ENCODE data around the gene MESP2.

MESP2 gene

DNA sequence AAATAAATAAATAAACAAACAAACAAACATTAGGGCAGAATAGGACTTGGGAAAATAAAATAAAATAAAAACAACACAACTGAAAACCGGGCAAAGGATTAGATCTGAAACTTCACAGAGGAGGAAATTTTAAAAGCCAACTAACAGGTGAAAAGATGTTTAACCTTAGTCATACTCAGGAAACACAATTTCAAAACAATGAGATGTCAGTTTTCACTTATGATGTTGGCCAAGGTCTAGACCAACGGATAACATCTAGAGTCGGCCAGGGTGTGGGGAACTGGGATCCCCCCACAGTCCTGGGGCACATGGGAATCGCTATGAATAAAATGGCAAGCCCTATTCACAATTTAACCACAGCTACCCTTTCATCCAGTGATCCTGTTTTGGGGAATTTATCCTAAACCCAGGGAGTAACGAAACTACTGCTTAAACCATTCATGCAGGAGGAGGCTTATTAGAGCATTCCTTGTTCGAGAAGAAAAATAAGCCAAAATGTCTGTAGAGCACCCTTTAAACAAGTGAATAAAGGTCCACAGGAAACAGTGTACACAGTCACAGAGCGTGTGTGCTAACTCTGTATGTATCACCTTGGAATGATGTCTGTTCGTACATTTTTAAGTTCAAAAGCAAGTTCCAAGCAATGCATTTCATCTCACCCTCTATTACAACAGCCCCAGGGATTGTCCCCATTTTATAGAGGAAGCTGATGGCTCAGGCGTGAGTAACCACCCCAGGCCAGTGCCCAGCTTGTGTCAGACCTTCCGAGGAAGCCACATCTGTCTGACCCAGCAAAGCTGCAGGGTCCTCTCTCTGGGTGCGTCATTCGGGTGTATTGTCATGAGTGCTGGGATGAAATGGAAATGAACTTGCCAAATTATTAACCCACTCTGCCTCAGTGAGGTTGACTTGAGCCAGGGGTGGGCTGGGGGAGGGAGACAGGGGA lies 44.8 kb downstream of the MESP2 start:
- DNase-seq, result no peak

DNA sequence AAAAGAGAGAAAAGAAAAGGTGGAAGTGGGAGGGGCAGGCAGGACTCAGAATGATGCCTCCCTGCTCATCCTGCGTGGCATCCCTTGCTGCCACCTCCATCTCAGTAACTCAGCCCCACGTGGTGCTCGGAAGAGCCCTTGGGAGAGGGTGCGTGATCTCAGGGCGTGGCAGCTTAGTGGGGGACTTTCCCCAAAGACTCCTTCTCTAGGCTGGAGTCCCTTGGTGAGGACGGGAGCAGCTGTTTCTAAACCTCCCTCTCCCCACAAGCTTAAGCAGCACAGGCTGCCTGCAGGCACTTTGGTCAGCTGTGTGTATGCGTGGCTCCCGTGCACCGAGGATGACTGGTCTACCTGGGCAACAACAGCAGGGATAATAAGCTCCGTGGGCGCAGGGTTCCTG lies 45.9 kb downstream of the MESP2 start:
- DNase-seq, result no peak

DNA sequence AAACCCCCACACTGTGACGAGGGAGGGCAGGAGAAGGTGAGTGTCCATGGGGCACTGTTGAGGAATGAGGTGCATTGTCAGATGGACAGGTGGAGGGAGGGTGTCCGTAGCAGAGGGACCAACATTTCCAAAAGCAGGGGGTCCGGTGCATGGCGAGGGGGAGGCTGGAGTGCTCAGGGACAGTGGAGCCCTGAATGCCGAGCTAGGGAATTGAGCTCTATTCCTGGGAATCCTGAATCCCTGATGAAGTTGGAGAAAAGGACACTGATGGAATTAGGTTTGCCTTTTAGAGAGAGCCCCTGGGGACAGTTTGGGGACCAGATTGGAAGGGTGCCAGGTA lies 46.4 kb downstream of the MESP2 start:
- DNase-seq, result no peak

DNA sequence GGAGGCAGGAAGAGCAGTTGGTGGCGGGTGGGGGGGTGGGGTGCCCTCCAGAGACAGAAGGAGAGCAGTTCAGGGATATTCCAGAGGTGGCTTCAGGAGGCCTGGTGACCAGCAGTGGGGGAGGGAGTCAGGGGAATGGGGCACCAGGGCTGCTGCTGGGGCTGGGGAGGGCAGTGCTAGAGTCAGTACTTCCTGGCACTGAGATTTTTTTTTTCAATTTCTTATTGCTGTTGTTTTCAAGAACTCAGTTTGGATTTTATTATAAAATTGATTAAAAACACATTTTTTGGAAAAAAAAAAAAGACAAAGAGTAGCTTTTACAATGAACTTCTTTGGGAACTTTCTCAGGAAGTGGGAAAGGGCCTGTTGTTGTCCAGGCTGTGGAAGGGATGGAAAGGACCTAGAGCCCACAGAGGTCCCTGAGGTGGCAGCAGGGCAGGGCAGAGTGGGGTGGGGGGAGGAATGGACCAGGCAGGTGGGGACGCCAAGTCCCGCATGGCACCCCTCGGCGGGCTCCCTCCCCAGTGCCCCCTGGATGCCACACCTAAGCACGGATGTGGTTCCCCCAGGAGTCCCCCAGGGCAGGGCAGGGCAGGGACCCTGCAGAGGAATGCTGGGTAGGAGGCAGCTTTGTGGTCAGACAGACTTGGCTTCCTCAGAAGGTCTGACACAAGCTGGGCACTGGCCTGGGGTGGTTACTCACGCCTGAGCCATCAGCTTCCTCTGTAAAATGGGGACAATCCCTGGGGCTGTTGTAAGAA lies 47.0 kb downstream of the MESP2 start:
- no peak for DNase-seq

DNA sequence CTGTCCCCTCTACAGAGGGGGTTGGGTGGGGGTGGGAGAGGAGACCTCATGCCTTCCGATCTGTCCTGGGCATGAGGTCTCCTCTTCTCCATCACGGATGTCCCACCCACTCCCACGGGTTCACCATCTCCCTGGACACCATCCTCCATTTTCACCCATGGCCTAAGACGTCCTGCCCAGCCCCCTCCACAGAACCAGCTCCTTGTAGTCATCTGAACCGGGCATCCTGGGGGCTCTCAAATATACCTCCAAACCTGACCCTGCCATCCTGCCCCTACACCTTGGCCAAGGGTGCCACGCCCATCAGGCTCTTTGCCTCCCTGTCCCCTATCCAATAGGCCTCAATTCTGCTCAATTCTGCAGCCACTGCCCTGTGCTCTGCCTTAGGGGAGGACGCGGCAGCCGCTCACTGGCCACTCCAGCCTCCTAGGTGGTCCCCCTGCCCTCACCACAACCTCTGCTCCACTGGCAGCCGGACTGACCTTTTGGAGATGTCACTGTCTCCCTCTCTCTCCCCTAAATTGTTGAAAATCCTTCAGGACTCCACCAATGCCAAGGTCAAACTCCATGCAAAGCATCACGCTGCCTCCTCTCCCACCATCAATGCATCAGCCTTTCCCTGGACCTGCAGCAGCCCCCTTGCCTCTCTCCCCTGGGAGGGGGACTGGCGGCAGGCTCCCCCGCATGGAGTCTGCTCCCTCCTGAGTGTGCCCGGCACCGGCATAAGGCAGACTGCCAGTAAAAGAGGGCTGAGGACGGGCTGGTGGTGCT lies 47.9 kb downstream of the MESP2 start:
- no peak for DNase-seq

DNA sequence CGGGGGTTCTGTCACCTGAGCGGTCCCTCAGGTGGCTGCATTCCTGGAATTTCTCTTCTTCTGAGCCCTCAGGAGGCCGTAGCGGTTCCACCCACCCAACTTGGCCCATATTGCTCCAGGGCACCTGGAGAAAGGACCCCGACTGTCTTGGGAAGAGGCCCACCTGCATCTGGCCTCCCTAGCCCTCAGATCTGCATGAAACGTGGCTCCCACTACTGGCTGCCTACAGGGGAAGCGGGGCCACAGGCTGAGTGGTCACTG lies 48.4 kb downstream of the MESP2 start:
- DNase-seq, result no peak

DNA sequence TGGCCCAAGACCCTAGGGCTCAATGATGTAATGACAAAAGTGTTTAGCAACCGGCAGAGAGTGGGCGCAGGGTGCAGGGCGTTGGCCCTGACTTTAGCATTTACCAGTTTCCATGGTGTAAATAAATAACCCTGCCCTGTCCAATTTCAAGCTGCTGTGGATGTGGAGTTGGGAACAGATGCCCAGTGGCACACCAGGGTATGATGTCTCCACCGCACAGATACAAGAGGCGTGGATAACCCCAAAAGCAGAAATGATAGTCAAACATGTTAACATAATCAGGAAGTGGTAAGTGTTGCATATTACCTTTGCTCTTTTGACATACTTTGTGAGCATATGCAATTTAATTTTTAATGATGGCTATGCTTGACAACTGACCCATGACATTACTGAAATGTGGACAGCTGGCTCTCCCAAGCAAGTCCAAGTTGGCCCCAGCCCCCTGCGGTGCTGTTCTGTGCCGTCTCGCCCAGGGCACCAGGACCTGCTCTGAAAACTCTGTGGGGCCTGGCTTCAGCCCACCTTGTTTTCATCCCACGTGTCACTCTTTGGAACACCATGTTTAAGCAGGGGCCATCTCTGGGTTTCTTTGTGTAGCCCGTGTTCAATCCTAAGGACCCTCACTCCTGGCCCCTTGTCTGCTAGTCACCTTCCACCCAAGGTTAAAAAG lies 49.3 kb downstream of the MESP2 start:
- no peak for DNase-seq

DNA sequence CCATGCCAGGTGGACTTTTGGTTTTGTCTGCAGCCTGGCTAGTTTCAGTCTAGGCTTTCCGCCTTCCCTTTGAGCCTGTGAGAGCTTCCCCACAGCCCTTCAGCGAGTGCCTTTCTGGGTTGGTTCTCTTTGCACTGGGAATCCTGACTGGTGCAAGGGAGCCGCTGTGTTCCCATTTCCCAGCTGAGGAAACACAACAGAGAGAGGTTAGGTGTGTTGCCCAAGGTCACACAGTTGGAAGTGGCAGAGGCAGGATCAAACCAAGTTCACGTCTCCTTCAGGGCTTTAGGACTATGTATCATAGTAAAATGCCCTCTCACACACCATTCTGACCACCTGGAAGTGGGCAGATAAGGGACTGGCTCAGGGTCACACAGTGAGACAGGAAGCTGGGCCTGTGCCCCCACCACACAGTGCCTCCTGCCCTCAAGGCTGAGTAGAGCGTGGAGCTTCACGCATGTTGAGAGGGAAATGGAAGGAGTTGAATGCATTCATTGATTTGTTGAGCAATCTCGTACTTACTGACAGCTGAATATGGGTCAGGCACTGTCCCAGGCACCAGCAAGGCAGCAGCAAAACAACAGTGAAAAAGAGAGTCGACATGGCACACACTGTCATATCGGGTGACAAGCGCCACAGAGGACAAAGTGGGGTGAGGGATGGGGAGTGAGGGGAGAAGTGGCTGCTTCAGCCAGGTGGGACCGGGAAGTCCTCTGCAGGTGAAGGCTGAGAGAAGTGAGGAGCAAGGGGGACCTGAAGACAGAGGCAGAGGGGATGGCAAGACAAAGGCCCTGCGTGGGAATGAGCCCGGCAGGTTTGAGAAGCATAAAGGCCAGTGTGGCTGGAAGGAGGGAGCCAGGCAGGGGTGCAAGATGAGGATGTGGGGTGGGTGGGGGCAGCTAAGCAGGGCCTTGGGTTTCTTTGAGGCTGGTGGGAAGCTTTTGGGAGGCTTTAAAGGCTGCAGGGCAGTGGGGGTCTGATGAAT lies 50.8 kb downstream of the MESP2 start:
- no peak for DNase-seq

DNA sequence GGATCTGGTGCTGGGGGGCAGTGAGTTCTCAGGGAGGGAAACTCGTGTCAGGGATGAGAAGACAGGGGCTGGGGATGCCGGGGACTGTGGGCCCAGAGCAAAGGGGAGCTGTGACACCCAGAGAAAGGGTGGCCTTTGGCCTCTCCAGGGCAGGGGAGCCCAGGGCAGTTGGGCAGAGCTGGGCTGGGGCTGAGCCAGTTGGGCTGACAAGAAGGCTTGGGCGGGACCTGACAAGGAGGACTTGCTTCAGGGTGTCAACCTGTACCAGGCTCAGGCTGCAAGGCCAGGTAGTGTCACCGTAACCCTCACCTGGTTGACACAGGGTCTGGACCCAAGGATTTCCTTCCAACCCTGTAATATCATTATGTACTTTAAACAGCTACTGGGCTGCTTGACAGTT lies 51.7 kb downstream of the MESP2 start:
- no peak for DNase-seq

Data from activated effector memory CD4-positive, alpha-beta T cell treated with Interleukin-2 at 50 U/mL for 16 hours (primary cell).